Colon (tissue), 2 donors: ENCODE measurements around the gene MECR.

Experiments
- FAIRE-seq: peaks from 2 replicates; lab custom pipeline; 2012; peaks lifted over from hg19 to GRCh38; lab: Jason Lieb, UNC
- donor health status: control.
- donor health status: control.

MECR gene

DNA sequence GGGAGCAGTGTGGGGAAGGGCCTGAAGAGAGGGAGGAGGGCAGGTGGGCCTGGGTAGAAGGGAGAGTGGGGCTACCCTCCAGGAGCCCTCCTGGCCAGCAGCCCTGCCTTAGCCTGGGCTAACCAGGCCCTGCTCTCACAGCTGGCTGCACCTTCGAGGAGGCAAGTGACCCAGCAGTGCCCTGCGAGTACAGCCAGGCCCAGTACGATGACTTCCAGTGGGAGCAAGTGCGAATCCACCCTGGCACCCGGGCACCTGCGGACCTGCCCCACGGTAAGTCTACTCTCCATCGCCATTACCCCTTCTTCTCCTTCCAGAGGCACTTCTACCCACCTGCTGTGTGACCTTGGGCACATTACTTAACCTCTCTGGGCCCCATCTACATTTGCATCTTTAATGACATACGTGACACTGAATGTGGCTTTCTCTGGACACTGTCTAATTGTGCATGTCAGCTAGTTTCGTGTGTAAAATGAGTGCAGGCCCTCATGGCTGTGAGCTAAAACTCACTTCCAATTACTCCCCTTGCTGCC, 24.5 kb upstream of the MECR start:
- FAIRE-seq, result no peak

DNA sequence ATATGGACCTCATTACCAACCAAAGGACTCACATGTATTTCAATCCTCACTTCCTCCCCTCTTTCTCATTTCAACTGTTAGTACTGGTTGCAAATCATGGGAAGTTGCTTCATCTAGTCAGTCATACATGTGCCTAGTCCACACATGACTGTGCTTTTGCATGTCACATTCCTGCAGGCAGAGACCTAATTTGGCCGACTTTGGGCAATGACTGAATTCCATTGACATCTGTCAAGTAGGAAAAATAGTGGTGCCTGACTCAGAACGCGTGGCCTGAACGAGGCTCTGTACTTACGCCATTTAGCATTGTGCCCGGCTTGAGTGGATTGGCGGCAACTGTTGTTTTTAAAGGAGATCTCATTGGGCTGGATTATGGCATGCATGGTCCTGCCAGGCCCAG, 23.6 kb upstream of the MECR start:
- FAIRE-seq, result no peak

DNA sequence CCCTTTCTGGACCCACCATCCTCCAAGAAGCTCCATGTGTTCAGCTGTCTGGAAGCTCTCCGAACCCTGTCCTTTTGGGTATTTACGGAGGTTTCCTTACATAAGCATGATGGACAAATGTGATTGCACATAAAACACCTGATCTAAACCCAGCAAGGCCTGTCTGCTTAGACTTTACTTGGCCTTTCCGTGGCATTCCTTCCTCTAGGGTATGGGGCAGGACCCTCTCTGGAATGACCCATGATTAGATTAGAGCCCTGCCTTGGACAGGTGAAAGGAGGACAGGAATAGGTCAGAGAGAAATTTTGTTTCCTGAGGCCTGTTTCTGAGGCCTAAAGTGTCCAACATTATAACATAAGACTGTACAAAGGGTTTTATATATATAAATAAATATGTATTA, 22.4 kb upstream of the MECR start:
- FAIRE-seq, result no peak

DNA sequence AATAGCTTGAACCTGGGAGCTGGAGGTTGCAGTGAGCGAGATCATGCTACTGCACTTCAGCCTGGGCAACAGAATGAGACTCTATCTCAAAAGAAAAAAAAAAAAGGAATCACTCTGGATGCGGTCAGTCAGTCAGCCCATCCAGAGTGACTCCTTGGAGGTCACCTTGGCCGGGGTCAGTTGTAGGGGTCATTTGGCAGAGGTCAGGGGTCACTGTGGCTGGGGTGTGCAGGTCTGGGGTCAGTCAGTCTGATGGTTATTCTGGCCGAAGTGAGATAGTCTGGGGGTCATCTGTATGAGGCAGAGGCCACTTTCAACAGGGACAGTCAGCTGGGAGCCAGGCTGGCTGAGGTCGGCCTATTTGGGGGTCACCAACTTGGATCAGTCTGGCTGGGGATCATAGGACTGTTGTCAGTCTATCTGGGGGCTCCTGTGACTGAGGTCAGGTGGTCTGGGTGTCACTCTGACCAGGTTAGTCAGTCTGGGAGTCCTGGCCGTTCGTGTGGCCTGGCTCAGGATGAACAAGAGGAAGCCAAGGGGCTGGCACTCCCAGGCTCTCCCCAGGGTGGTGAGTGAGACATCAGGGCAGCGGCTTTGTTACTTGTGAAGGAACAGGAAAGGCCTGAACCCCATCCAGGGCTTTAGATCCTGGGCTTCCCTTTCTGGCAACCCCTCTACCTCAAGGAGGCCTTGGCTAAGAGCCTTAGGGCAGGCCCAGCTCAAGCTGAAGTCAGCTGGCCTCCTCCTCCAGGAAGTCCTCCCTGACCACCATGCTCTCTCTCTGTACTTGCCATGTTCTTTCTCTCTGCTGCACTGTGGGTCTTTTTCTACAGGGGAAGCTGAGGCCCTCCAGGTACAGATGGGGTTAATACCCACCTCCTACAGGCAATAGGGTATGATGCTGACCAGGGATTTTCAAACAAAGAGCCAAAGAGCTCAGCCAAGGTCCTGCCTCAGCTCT, 20.7 kb upstream of the MECR start:
- FAIRE-seq, result no peak

DNA sequence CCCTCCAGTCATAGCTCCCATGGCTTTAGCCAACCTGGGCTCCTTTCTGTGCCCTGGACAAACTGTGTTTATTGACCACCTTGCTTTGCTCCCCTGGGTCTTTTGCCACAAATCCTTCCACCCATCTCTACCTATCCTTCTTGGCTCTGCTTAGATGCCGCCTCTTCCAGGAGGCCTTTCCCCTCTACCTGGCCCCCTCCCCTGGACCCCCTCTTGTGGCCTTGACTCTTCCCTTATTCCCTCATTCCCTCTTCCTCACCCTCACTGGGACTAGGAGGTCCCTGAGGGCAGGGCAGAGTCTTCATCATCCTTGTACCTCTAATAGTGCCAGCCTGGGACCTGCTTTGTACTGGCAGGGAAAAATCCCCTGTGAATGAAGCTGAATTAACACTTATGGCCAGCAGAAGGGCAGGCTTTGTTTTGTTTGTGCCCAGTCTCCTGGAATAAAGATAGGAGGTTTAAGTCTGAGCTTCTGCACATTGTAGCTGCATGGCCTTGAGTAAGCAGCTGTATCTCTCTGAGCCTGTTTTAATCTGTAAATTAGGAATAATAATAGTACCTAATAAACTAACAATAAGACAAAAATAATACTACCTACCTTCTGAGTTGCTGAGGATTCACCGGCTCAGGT, 19.3 kb upstream of the MECR start:
- no peak for FAIRE-seq

DNA sequence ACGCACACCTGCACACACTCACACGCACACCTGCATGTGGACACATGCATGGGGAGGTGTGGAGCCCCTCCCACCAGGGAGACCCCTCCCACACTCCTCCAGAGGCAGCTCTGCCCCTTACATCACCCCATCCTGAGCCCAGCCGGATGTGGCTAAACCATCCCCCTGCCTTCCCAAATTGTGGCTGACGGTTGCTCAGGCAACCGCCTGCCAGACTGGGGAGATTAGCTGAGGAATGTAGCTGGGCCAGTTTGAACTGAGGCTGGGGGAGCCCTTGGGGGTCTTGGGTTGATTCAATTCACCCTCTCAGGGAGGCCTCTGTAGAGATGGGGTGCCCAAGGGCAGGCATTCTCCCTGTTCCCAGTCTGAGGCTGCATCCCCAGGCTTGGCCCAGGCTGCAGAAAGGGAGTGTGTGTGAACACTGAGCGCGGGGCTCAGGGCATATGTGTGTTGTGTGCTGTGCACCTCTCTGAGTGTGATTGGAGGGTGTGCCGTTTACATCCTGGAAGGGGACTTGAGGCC, 18.5 kb upstream of the MECR start:
- no peak for FAIRE-seq

DNA sequence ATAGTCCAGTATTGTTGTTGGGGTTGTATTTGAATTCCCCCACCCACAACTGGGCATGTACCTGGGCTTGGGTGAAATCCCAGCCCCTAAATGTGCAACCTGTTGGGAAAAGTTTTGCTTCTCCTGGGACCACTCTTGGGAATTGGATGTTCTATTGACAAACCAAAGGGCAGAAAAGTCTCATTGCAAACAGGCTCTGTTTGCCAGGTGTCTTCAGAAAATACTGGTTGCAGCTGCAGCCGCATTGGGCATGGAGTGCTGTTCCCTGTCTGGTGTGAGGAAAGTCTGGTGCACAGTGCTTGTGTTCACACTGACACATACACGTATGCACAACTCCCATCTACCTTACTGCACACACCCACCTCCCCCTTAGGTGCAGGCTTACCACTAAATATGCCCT, 17.7 kb upstream of the MECR start:
- no peak for FAIRE-seq

DNA sequence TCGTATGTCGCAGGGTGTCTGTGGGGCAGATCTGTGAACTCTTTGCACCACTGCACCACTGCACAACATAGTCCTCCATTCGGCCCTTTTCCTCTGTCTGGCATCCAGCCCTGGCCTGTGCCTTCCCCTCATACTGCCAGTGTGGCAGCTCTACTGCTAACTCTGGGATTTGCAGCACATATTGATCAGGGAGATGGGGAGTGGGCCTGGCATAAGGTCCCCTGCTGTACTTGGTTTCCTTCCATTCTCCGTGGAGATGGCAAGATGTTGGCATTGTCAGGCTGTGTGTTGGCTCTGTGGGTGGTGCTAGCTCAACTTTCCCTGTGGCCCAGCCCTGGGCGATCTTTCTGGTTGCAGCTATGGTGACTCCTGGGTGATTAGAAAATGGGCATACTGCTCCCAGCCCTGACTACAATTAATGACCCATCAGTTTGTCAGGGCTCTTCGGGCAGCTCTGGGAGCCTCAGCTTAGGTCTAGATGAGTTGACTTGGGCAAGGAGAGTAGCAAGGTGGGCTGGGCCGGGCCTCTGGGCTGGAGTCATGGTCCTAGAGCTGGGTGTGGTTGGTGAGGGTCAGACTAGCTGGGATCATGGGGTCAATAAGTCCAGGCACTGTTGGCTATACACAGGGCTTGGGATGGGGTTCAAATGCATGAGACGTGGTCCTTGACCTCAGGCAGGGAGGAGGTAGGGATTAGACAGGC, 17.0 kb upstream of the MECR start:
- no peak for FAIRE-seq

DNA sequence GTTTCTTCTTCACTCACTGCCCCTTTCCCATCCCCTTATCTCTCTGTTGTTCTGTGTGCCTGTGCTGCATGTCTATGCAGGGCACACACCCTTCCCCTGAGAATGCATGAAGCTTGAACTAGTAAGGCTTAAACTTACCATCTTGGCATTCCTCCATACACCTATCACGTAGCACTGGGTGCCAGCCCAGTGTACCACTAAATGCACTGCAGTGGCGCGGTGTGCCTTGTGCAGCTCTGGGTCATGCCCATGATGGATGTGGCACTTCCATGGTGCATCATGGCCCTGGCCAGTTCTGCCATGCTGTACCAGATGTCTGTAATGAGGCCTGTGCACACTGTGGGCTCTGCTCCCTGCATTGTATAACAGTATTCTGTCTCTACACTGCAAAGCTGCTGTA, 16.3 kb upstream of the MECR start:
- no peak for FAIRE-seq

DNA sequence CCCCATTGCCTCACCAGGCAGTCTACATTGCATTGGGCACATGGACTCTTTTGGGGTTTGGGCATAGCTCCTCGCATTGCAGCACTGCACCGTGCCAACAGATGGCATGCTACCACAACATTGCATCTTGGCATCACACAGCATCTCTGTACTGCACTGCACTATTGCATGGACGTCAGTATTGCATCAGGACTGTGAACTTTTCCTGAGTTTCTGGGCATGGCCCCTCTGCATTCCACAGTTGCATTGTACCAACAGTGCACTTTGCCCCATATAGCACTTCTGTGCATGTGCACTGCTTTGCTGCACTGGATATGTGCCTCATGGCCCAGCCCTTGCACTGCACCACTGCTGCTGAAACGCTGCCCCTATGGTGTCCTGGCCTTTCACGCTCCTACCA, 15.1 kb upstream of the MECR start:
- no peak for FAIRE-seq

DNA sequence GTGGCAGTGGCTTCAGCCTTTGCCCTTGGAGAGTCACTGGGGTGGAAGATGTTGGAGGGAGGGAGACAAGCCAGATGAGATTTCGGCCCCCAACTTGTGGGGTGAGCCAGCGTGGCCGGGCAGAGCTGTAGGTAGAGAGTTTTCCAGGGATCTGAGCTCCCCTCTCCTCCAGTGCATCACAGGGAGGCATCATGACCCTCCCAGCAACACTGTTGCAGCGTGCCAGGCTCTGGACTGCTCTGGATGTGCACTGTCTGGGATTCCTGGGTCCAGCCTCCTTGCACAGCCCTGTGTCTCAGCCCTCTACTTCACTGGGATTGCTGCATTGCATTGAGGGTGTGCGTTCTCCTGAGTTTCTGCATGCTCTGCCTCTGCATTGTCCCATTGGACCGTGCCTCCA, 14.5 kb upstream of the MECR start:
- no peak for FAIRE-seq

DNA sequence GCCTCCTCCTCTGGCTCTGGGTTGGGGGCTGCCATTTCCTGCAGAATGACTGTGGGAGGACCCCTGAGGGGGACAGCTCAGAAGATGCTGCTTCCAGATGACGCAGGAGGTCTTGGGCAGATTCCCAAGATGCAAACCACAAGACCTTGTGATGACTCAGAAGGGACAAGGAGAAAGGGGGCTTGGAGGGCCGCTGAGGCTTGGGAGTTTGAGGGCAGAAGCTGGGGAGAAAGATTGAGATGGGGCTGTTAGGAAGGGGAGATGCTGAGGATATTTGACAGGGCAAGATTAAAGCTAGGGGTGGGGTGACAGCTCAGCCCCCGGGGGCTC, 13.1 kb upstream of the MECR start:
- no peak for FAIRE-seq

DNA sequence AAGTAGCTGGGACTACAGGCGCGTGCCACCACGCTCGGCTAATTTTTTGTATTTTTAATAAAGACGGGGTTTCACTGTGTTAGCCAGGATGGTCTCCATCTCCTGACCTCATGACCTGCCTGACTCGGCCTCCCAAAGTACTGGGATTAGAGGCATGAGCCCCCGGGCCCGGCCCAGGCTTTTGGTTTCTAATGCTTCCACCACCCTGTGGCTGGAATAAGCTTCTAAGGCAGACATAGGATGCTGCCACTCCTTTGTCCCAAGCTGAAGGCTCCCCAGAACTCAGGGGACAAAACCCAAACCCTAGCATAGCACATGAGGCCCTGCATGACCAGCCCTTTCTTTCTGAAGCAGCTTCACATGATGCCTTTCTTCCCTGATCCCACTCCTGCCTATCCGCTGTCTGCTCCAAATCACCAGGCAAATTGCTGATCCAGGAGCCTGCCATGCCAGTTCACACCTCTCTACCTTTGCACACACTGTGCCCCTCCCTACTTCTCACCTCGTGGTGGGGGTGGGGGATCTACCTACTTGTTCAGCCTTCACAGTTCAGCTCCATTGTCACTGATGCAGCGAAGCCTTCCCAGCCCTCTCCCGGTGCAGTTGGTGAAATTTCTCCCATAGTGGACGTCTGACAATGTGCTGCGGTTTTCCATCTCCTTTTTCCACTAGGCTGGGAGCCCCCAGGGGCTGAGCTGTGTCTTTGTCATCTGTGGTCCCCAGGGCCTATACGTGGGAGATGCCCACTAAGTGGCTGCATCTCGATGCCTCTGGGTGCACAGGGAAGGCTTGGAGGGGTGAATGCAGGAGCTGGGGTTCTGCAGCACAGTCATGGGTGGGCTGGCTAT, 12.5 kb upstream of the MECR start:
- FAIRE-seq, result no peak

DNA sequence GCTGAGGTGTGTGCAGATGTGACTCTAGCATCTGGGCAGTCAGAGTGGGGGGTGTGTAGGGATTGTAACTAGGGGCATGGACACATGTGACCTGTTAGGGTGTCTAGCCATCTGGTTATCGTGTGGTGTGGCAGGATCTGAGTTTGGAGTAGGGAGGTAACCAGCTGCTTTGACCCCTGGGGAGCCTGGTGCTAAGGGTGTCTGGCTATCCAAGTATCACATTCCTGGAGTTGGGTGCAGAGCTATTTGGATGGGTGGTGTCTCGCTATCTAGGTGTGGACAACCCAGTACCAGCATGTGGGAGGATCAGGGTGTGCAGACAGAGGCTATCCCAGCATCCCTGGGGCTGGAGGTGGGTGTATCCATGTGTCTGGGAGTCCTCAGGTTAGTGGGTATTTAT, 10.3 kb upstream of the MECR start:
- no peak for FAIRE-seq

DNA sequence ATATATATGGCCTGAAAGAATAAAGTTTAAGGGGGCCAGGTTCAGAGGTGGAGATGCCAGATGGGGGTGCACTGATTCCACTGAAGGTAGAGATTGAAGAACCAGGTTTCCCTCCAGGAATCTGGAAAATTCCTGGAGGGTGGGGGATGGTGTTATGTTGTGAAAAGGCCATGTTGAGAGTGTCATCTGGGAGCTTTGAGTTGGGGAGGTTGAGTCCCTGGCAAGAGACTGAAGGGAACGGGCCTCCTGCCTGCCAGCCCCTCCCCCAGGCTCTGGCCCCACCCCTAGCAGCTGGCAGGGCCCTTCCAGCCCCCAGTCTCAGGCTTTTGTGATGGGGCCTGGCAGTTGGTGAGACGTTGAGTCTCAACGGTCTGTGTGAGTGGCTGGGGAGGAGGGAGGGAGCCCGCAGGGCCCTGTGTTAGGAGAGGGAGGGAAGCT, 9.7 kb upstream of the MECR start:
- FAIRE-seq, result no peak

DNA sequence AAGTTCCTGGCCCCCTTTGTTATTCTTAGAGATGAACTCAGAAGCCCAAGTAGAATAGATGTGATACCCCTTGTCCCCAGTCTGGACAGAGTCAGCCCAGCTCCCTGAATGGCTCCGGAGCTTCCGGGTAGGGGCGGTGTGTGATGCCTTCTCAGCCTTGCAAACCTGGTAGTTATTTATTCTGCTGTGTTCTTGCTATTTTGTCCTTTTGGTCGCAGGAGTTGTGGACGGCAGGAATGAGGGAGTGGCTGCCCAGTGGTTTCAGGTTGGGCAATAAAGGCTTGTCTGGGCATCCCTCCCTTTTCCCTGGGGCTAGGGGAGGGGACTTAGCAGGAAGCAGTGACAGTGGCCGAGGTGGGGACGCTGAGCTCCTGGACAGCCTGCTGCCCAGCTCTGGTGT, 8.4 kb upstream of the MECR start:
- FAIRE-seq, result no peak

DNA sequence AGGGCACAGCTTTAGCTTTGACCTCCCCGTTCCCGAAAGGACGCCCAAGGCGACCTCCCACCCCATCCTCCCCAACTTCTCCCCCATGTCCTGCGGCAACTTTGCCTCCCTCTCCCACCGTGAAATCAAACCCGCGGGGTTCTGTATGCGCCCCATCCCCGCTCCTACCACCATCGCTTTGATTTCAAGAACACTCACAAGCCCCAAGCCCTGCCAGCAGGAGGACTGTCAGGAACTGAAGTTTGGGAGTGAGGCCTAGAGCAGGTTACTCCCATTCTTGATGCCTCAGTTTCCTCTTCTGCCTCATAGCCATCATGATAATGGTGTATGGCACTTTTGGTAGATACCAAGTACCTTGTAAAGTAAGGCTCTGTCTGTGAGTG, 7.9 kb upstream of the MECR start:
- no peak for FAIRE-seq

DNA sequence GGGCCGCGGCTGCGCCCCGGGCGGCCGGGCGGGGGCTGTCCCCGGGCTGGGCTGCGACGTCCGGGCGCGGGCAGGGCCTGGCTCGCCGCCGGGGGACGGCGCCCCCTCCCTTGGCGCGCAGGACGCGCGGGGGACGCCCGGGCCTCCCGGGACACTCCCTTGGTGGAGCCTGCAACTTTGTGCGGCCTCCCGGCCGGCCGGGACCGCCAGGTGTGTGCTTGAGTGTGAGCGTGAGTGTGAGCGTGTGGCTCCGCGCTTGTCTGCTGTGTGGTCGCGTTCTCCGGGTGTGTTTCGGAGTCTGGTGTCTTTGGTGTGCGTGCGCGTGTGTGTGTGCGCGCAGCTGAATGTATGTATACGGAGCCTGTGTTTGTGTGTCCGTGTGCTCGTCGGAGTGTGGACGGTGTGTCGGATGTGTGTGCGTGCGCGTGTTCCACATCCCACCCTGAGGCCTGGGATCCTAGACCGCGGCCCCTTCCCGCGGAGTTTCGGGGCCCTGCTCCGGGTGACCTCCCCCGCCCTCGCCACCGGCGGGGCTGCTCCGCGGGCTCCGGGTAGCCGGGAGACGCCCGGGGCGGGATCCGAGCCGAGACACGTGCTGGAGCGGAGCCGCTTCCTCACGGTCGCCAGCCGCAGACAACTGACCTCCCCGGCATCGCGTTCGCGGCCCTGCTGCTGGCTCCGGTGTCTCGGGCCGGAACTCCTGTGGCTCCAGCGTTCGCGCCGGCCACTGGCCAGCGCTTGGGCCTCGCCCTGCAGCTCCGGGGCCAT, 7.3 kb upstream of the MECR start:
- FAIRE-seq, result no peak

DNA sequence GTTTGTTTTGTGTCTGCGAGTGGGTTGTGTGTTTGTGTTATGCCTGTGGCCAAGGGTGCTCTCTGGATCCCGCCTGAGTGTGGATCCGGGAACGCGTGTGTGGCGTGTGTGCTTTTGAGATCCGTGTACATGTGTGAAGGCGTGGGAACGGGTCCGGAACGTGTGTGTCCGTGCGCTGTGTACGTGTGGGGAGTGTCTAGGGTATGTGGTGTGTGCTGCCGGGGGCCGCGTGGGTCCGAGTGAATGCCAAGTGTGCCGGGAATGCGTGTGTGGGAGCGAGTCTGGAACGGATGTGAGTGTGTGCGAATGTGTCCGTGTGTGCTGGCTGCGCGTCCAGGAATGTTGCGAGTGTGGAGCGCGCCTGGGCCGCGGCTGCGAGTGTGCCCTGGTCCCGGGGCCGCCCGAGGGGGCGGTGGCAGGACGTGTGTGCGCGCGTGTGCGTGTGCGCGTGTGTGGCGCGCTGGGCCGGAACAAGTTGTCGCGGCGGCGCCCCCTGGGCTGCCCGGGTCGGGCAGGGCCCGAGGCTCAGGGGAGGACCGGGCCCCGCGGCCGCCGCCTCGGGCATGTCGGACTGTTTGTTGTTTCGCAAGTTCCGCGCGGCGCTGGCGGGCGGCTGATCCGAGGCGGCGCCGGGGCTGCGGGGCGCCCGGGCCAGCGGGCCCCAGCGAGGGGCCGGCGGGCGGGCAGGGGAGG, 6.5 kb upstream of the MECR start:
- no peak for FAIRE-seq

DNA sequence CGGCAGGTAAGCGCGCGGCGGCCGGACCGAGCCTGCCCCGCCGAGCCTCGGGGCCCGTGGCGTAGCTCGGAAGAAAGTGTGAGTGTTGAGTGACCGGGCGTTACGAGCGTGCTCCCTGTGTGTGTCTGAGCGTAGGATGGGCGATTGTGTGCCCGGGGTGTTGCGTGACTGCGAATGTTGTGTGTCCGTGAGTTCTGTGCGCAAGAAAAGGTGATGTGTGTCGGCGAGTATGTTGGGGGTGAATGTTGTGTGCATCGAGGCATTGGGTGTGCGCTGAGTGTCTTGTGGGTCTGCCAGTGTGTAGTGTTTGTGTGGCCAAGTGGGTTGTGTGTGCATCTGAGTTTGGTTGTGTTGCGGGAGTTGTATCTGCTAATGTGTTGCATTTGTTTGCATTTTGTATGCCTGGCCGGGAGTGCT, 6.0 kb upstream of the MECR start:
- FAIRE-seq, result no peak
